HepG2 (cell line): Measurements from ENCODE around the gene CSNK1D. TPM values are rescaled to one million over a fixed set of nuclear protein-coding genes. Genes with fewer than 3 reads are reported as not detected.
A peak's percentile ranks its signal among the peaks of the same experiment; 100 is the strongest.

ENCODE experiments used
- ATF6 ChIP-seq: sonication (generic); formaldehyde crosslinking; conservative IDR thresholded peaks from 2 replicates; pipeline ENCODE4 v1.4.0; 2020; ENCODE audit warnings: missing genetic modification reagents
- ATM ChIP-seq: fragments of 450-650 bp; IDR thresholded peaks from 2 replicates; pipeline ENCODE4 v1.7.1; 2017; ENCODE audit warnings: mild to moderate bottlenecking, borderline replicate concordance
- ESRRA ChIP-seq: sonication (generic); formaldehyde crosslinking; IDR thresholded peaks from 2 replicates; pipeline ENCODE4 v1.5.1; 2020; ENCODE audit warnings: mild to moderate bottlenecking, low read depth, missing genetic modification reagents
- KDM1A ChIP-seq: IDR thresholded peaks from 2 replicates; pipeline ENCODE4 v1.6.1; 2016; ENCODE audit warnings: missing compliant biosample characterization
- MAX ChIP-seq: IDR thresholded peaks from 2 replicates; pipeline ENCODE4 v1.6.1; 2012; ENCODE audit warnings: inconsistent platforms
- MEF2D ChIP-seq: sonication (generic); formaldehyde crosslinking; IDR thresholded peaks from 2 replicates; pipeline ENCODE4 v1.5.1; 2020; ENCODE audit warnings: mild to moderate bottlenecking, missing genetic modification reagents
- MIXL1 ChIP-seq: IDR thresholded peaks from 2 replicates; pipeline ENCODE4 v1.6.1; 2016
- MNT ChIP-seq: fragments of 450-650 bp; IDR thresholded peaks from 2 replicates; pipeline ENCODE4 v1.6.1; 2016
- NFIC ChIP-seq: IDR thresholded peaks from 2 replicates; pipeline ENCODE4 v1.6.1; 2012; ENCODE audit warnings: mild to moderate bottlenecking, low read length, inconsistent platforms
- NFKB2 ChIP-seq: sonication (generic); formaldehyde crosslinking; IDR thresholded peaks from 2 replicates; pipeline ENCODE4 v1.4.0; 2020; ENCODE audit warnings: missing genetic modification reagents, borderline replicate concordance
- SRF ChIP-seq: IDR thresholded peaks from 2 replicates; pipeline ENCODE4 v1.6.1; 2011; ENCODE audit warnings: mild to moderate bottlenecking, low read depth, low read length, moderate library complexity
- TARDBP ChIP-seq: sonication (generic); formaldehyde crosslinking; IDR thresholded peaks from 2 replicates; pipeline ENCODE4 v1.8.0; 2022; ENCODE audit warnings: mild to moderate bottlenecking, missing genetic modification reagents
- ZBTB42 ChIP-seq: sonication (generic); formaldehyde crosslinking; IDR thresholded peaks from 2 replicates; pipeline ENCODE4 v1.5.0; 2020; ENCODE audit warnings: mild to moderate bottlenecking, missing genetic modification reagents
- ZBTB49 ChIP-seq: sonication (generic); formaldehyde crosslinking; IDR thresholded peaks from 2 replicates; pipeline ENCODE4 v1.4.0; 2020; ENCODE audit warnings: missing genetic modification reagents, borderline replicate concordance
- ZNF143 ChIP-seq: sonication (generic); formaldehyde crosslinking; IDR thresholded peaks from 2 replicates; pipeline ENCODE4 v1.4.0; 2020; ENCODE audit warnings: missing genetic modification reagents
- ZNF224 ChIP-seq: sonication (generic); formaldehyde crosslinking; IDR thresholded peaks from 2 replicates; pipeline ENCODE4 v1.5.0; 2020; ENCODE audit warnings: mild to moderate bottlenecking, missing genetic modification reagents
- ZNF501 ChIP-seq: sonication (generic); formaldehyde crosslinking; IDR thresholded peaks from 2 replicates; pipeline ENCODE4 v1.5.1; 2020; ENCODE audit warnings: mild to moderate bottlenecking, moderate library complexity, missing genetic modification reagents
- ZNF891 ChIP-seq: sonication (generic); formaldehyde crosslinking; IDR thresholded peaks from 2 replicates; pipeline ENCODE4 v1.5.0; 2020; ENCODE audit warnings: mild to moderate bottlenecking, missing genetic modification reagents
- ZSCAN30 ChIP-seq: sonication (generic); formaldehyde crosslinking; IDR thresholded peaks from 2 replicates; pipeline ENCODE4 v1.5.0; 2020; ENCODE audit warnings: mild to moderate bottlenecking, missing genetic modification reagents
- polyA plus RNA-seq, 8 experiments: library from polyadenylated mRNA; depleted of rRNA in 3 of 8; stranded (reverse) in 7 of 8; unstranded in 1 of 8; fragments of >200 nt; fragmentation: Illumina TruSeq in 4 of 8; extraction: Trizol in 4 of 8; gene quantifications; 2 replicates each; pipeline versions ENCODE4 v1.2.1 to v1.2.3, GENCODE V29; 2011 to 2016; ENCODE audit warnings: low read depth in 4 of 8, missing spikeins in 1 of 8, mixed read lengths in 1 of 8; ENCODE audit not compliant: insufficient read depth in 1 of 8
- total RNA-seq, 5 experiments: library from RNA; depleted of rRNA; stranded (reverse); fragments of >200 nt; fragmentation: Illumina TruSeq; extraction: Trizol; gene quantifications; 2 replicates each; pipeline ENCODE4 v1.2.3, GENCODE V29; 2016; ENCODE audit warnings: low read depth in 1 of 5
- TF ChIP-seq, protein P1 (sequence below): sonication (generic); formaldehyde crosslinking; IDR thresholded peaks from 2 replicates; pipeline ENCODE4 v1.4.0; 2020; ENCODE audit warnings: mild to moderate bottlenecking, missing genetic modification reagents
- TF ChIP-seq, protein P2 (sequence below): IDR thresholded peaks from 2 replicates; pipeline ENCODE4 v1.6.1; 2012; ENCODE audit warnings: low read depth, low read length, improper control_type of control experiment

The CSNK1D gene
- total and polyA plus RNA-seq, 2 of the 13 experiments (the other 11 are each of a cell fraction or from before 2014, with no cell fraction given), result 31.5 to 128 TPM

GRCh38 chr17:82228842-82229697, 44.4 kb downstream of the CSNK1D start, which contains the start of gene SLC16A3 (continued):
- no peak for TF ChIP-seq MNT
- no peak for TF ChIP-seq MEF2D
- TF ChIP-seq ESRRA (CRISPR knock-in tag), result no peak
- no peak for TF ChIP-seq ATM
- no peak for TF ChIP-seq NFIC
- TF ChIP-seq TARDBP, result no peak
- peak; percentile 55; the same call in 1 of the 2 replicates for TF ChIP-seq NFKB2 (CRISPR knock-in tag)
- no peak for TF ChIP-seq ZSCAN30 (CRISPR knock-in tag)
- no peak; the same call in 1 of the 2 replicates for TF ChIP-seq MAX
- TF ChIP-seq ZNF143 (CRISPR knock-in tag), result no peak
- peak; percentile 16; the same call in 1 of the 2 replicates for TF ChIP-seq SRF
- TF ChIP-seq ZNF891, result 0 out of 2 replicates have a peak, but pooled peaks have one; percentile 6
- TF ChIP-seq ZNF224, result no peak
- TF ChIP-seq ATF6 (CRISPR knock-in tag), result 0 out of 2 replicates have a peak, but pooled peaks have one; percentile 59
- no peak for TF ChIP-seq ZNF501 (CRISPR knock-in tag)
- TF ChIP-seq KDM1A, result no peak
- no peak for TF ChIP-seq ZBTB42 (CRISPR knock-in tag)
- TF ChIP-seq, protein P1, sequence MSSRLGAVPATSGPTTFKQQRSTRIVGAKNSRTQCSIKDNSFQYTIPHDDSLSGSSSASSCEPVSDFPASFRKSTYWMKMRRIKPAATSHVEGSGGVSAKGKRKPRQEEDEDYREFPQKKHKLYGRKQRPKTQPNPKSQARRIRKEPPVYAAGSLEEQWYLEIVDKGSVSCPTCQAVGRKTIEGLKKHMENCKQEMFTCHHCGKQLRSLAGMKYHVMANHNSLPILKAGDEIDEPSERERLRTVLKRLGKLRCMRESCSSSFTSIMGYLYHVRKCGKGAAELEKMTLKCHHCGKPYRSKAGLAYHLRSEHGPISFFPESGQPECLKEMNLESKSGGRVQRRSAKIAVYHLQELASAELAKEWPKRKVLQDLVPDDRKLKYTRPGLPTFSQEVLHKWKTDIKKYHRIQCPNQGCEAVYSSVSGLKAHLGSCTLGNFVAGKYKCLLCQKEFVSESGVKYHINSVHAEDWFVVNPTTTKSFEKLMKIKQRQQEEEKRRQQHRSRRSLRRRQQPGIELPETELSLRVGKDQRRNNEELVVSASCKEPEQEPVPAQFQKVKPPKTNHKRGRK (CRISPR knock-in tag), result no peak
- TF ChIP-seq, protein P2, sequence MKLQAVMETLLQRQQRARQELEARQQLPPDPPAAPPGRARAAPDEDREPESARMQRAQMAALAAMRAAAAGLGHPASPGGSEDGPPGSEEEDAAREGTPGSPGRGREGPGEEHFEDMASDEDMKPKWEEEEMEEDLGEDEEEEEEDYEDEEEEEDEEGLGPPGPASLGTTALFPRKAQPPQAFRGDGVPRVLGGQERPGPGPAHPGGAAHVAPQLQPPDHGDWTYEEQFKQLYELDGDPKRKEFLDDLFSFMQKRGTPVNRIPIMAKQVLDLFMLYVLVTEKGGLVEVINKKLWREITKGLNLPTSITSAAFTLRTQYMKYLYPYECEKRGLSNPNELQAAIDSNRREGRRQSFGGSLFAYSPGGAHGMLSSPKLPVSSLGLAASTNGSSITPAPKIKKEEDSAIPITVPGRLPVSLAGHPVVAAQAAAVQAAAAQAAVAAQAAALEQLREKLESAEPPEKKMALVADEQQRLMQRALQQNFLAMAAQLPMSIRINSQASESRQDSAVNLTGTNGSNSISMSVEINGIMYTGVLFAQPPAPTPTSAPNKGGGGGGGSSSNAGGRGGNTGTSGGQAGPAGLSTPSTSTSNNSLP, result no peak
- no peak for TF ChIP-seq MIXL1 (CRISPR knock-in tag)
- no peak for TF ChIP-seq ZBTB49 (CRISPR knock-in tag)
